ENCODE results near the gene GANAB.
A peak's percentile ranks its signal among the peaks of the same experiment; 100 is the strongest.
"Not testable (repeated sequence)": the region's sequence is repeated elsewhere in the genome, so short reads cannot be mapped to it uniquely, and the experiment has no call there.

Gene GANAB

DNA sequence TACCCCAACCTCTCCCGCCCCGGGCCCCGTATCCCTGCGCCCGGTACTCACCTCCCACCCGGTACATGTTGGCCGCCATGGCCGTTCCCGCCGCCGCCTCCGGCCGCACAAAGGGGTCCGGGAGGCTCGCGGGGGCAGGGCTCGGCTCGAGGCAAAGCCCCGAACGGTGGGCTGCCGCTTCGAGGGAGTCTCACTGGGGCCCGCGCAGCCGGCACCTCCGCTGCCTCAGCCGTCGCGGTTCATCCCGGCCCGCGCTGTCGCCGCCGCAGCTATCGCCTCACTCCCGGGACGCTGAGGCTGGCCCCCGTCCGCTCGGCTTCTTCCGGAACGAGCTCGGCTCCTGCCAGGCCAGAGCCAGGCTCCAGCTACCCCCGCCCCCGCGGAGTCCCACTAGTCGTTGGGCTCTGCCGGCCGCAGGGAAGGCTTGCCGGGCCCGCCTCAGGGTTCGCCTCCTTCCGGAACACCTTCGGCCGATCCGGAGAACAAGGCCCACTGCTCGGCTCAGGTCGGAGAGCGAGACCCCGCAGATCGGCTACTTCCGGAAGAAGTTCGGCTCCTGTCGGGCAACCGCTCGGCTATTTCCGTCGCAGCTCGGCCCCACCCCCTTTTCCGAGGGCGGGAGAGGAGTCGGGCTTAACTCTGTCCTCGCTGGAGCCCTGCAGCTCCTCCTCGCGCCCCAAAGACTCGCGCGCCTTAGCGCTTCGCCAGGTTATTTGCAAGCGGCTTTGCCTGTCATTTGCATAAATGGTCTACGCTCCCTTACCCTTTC is 44.9 kb downstream of the GANAB start, which contains the start of gene MTA2:
MTA2 (minus strand) TSS at position 494 of the 769 bp plus-strand sequence; CDS start at position 79, 415 bp downstream.
- peak; percentile 99 for DNase-seq (ENCODE audit: low read depth, low spot score)

DNA sequence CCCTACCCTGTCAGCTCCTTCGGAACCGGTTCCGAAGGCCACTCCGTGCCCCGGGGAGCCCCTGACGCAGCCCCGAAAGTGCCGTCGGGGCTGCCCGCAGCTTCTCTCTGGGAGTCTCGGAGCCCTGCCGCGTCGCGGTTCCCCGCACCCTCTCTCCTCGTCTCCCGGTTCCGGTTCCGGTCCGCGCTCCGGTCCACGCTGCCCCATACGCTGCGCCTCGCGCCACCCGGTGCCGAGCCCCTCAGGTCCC is 45.4 kb downstream of the GANAB start:
- no peak for DNase-seq (ENCODE audit: low read depth, low spot score)

GRCh38 chr11:62600367-62601121 is 45.9 kb downstream of the GANAB start:
- DNase-seq (ENCODE audit: low read depth, low spot score), result no peak

DNA sequence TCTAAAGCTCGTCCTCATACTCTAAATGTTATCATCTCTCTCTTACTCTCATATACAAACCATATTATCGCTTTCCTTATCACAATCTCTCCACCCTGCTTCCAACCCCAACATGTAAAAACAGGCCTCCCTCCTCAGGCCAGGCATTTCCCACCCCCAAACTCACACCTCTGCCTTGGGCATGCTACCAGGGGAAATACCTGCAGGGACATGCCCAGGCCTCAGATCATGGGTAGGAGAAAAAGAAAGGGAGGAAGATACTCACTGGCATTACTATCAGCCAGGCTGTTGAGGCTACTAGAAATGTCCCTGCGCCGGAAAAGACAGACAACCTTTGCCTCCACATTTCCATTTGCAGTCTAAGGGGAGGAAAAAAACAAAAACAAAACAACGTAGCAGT is 46.5 kb downstream of the GANAB start:
- no peak for DNase-seq (ENCODE audit: low read depth, low spot score)

GRCh38 chr11:62599069-62599696 is 47.2 kb downstream of the GANAB start:
- peak; percentile 99 for DNase-seq (ENCODE audit: low read depth, low spot score)

GRCh38 chr11:62595124-62595523 is 51.3 kb downstream of the GANAB start:
- no peak for DNase-seq (ENCODE audit: low read depth, low spot score)

GRCh38 chr11:62593434-62594044 is 52.9 kb downstream of the GANAB start:
- peak; percentile 80 for DNase-seq (ENCODE audit: low read depth, low spot score)

DNA sequence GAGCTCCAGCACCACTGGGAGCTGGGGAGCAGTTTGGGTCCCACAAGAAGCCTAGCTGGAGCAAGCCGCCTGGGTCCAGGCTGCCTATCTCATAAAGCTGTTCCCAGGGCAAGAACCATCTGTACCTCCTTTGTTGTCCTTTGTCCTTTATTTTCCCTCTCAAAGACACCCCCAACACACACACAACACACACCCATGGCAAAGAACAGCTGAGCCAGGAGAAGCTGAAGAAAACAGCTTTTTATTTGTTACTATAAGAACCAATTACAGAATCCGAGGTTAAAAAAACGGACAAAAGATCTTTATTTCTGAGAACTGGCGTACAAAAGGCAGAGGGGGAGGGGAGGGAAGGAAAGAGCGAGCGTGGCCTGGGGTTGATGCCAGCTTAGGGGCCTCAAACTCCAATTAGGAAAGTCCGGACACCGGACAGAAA is 53.4 kb downstream of the GANAB start:
- no peak for DNase-seq (ENCODE audit: low read depth, low spot score)

- no peak for DNase-seq (ENCODE audit: low read depth, low spot score)
Measured at GRCh38 chr11:62592146-62592815, 54.1 kb downstream of the GANAB start.

DNA sequence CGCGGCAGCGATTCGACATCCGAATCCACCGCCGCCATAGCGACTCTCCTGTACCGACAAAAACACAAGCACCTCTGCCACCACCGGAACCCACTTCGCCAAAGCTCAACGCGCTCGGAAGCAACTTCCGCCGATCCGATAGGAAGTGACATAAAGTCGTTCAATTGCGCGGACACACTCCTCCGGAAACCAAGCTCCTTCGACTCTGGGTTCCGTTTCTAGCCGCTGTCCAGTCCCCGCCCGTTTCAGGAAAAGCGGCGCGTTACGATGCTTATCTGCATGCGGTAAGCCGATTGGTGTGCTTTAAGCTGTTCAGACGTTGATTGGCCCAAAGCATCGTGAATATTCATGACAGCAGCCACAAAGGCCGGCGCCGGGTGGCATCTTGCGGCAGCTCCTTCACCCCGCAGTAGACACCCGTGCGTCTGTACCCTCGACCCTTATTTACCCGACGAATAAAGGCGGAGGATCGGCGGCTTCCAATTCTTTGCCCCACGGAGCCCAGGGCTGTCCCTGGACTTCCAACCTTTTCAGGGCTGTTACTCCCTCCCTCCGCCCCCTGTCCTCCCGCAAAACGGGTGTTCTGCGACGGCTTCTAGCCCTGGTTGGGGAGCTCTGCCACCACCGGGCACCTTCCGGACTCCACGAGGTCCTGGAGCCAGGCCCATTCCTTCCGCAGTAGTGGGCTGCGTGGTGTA is 54.8 kb downstream of the GANAB start, which contains the start of gene TUT1:
TUT1 (minus strand) TSS at position 76 of the 698 bp plus-strand sequence; CDS start at position 38, 38 bp downstream.
- DNase-seq (ENCODE audit: low read depth, low spot score), result peak; percentile 99

DNA sequence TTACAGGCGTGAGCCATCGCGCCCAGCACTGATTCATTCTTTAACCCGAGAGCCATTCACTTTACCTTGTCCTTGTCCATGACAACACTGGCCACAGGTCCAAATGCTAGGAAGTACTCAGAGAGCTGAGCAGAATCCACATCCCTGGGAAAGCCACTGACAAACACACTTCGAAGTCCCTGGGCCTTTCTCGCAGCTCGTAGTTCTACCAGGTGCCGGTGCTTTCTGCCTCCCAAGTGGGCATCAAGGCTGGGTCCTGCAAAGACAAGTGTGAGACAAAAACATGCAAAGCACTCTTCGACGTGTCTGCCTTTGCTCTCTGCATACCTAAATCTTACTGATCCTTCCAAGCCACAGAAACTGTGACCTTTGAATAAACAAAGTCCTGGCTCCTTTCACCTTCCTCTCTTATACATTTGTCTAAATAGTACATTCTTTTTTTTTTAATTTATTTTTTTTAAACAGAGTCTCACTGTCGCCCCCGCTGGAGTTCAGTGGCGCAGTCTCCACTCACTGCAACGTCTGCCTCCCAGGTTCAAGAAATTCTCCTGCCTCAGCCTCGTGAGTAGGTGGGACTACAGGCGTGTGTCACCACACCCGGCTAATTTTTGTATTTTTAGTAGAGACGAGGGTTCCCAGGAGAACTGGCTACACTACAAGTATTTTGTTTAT is 57.3 kb downstream of the GANAB start:
- peak; percentile 26 for DNase-seq (ENCODE audit: low read depth, low spot score)

DNA sequence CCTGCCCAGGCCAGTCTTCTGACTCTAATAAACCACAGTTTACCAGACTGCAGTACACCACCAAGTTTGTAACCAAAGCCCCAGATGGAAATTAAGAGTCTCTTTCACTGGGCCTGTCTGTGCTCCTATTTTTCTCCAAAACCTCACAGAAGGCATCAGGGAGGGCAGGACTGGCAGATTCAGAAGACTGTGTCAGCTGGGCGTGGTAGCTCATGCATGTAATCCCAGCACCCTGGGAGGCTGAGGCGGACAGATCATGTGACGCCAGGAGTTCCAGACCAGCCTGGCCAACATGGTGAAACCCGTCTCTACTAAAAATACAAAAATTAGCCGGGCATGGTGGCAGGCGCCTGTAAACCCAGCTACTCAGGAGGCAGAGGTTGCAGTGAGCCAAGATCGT is 61.1 kb downstream of the GANAB start:
- DNase-seq (ENCODE audit: low read depth, low spot score), result not testable (repeated sequence)

DNA sequence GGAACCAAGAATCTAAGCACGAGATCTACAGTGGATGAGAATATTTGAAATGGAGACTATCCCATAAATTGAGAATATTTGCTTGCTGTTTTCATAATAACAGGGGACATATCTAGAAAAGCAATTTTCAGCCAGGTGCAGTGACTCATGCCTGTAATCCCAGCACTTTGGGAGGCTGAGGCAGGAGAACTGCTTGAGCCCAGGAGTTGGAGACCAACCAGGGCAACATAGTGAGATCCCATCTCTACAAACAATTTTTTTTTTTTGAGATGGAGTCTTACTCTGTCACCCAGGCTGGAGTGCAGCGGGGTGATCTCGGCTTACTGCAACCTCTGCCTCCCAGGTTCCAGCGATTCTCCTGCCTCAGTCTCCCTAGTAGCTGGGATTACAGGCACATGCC is 64.7 kb downstream of the GANAB start:
- DNase-seq (ENCODE audit: low read depth, low spot score), result not testable (repeated sequence)

DNA sequence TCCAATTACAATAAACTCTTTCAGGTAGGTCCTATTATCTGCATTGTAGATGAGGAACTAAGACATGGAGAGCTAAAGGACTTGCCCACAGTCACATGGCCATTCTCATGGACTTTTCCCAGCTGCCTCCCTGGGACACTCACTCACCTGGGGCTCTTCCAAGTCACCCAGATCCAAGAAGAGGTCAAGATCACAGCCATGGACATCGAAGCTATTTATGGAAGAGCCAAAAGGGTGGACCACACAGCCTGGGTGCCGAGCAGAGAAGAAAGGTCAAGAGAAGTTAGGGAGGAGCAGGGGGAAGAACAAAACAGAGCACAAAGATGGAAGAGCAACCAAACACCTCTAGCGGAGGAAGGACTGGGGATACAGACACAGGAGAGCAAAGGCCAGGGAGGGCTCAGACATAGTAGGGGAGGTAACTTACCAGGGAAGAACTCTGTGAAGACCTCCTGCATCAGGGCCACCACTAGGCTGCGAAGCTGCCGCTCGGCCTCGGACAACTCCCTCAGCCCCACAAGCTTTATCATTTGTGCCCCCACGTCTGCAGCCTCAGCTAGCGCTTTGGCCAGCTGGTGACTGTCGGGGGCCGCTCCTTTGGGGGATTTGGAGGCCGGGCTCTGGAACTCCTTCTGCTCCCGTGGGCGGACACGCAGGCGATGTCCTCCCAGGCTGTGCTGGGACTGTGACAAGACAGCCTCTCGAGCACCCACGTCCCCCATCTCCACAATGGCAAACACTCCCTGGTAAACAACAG is 65.3 kb downstream of the GANAB start:
- no peak for DNase-seq (ENCODE audit: low read depth, low spot score)

DNA sequence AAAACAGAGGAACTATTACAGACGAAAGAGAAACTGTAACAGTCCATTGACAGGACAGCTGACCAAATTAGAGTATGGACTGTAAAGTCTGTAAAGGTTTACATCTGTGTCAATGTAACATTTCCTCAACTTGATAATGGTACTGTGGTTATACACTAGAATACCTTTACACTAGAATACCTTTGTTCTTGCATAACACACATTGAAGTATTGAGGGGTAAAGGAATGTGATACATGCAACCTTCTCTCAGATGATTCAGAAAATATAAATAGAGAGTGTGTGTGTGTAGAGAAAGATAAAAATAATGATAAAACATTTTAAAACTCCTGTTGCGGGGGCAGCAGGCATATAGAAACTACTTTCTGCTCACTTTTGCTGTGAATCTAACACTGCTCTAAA is 67.2 kb downstream of the GANAB start:
- DNase-seq (ENCODE audit: low read depth, low spot score), result no peak

DNA sequence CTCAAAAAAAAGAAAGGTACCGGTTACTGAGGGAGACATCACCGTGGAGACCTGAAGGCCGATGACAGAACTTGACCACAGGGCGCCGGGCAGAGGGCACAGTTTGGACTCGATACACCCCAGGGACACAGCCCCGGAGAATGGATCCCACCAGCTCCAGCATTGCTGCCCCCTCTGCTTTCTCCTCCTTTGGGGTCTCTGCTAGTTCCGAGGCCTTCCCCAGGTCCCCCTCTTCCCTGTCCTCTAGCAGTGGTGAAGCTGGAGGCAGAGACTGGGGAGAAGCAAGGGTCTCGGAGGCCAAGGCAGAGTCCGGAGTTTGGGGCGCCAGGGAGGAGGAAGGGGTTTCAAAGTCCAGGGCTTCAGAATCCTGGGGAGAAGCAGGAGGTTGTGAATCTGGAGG is 67.9 kb downstream of the GANAB start:
- DNase-seq (ENCODE audit: low read depth, low spot score), result no peak

GRCh38 chr11:62577046-62577714 is 69.2 kb downstream of the GANAB start:
- no peak for DNase-seq (ENCODE audit: low read depth, low spot score)

GRCh38 chr11:62575837-62576236 is 70.6 kb downstream of the GANAB start:
- DNase-seq (ENCODE audit: low read depth, low spot score), result no peak

DNA sequence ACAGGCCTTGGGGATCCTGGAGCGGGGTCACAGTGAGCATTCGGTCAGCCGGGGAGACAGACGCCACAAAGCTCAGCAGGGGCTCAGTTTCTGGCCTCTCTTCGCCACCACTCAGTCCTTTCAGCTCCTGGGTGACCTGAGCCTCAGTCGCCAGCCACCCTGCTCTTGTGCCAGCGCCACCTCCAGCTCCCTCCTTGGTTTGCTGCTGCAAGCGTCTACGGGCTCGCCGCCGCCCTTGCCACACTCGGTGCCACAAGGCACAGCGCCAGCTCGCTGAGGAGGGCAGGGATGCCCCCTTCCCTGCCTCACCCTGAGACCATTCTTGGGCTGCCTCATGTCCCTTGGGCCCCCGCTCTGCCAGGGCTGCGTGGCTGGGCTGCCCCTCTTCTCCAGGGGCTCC is 71.3 kb downstream of the GANAB start:
- no peak for DNase-seq (ENCODE audit: low read depth, low spot score)
